OCI-LY3 (cell line): ENCODE measurements around the gene MAPK8IP1.

ENCODE experiments used
- EZH2phosphoT487 ChIP-seq: fragments of 200-600 bp; shearing (Covaris generic); IDR thresholded peaks from 2 replicates; pipeline ENCODE4 v1.6.1; 2018; ENCODE audit warnings: antibody characterized with exemption, mixed run types, low read depth
- TF ChIP-seq, protein P1 (sequence below): fragments of 200-600, 300-600 bp; sonication (generic); IDR thresholded peaks from 2 replicates; pipeline ENCODE4 v1.5.1; 2014; ENCODE audit warnings: antibody characterized with exemption, low read length, low read depth

DNA sequence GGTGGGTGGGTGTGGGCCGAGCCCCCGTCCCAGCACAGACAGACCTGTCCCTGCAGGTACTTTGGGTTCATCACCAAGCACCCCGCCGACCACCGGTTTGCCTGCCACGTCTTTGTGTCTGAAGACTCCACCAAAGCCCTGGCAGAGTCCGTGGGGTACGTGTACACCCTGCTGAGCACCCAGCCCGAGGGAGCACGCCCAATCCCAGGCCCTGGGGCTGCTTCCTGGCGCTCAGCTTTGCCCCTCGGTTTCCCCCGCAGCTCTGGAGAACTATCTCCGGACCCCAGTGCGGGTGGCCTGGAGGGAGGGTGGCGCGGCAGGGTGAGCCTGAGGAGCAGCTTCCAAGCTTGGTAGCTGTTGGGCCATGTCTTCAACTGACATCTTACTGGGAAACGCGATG, 19.6 kb downstream of the MAPK8IP1 start:
- TF ChIP-seq, protein P1, sequence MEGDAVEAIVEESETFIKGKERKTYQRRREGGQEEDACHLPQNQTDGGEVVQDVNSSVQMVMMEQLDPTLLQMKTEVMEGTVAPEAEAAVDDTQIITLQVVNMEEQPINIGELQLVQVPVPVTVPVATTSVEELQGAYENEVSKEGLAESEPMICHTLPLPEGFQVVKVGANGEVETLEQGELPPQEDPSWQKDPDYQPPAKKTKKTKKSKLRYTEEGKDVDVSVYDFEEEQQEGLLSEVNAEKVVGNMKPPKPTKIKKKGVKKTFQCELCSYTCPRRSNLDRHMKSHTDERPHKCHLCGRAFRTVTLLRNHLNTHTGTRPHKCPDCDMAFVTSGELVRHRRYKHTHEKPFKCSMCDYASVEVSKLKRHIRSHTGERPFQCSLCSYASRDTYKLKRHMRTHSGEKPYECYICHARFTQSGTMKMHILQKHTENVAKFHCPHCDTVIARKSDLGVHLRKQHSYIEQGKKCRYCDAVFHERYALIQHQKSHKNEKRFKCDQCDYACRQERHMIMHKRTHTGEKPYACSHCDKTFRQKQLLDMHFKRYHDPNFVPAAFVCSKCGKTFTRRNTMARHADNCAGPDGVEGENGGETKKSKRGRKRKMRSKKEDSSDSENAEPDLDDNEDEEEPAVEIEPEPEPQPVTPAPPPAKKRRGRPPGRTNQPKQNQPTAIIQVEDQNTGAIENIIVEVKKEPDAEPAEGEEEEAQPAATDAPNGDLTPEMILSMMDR: no peak
- TF ChIP-seq EZH2phosphoT487: no peak
